DMS53 treated with DMSO at 0.1 percent for 48 hours (cell line): Measurements from ENCODE around the gene YY1AP1.
"Not testable (repeated sequence)": the region's sequence is repeated elsewhere in the genome, so short reads cannot be mapped to it uniquely, and the experiment has no call there.

Source experiments
- DNase-seq: peaks from one replicate; lab custom pipeline; 2025; ENCODE audit not compliant: unreplicated experiment; lab: John Stamatoyannopoulos, UW

YY1AP1 gene

DNA sequence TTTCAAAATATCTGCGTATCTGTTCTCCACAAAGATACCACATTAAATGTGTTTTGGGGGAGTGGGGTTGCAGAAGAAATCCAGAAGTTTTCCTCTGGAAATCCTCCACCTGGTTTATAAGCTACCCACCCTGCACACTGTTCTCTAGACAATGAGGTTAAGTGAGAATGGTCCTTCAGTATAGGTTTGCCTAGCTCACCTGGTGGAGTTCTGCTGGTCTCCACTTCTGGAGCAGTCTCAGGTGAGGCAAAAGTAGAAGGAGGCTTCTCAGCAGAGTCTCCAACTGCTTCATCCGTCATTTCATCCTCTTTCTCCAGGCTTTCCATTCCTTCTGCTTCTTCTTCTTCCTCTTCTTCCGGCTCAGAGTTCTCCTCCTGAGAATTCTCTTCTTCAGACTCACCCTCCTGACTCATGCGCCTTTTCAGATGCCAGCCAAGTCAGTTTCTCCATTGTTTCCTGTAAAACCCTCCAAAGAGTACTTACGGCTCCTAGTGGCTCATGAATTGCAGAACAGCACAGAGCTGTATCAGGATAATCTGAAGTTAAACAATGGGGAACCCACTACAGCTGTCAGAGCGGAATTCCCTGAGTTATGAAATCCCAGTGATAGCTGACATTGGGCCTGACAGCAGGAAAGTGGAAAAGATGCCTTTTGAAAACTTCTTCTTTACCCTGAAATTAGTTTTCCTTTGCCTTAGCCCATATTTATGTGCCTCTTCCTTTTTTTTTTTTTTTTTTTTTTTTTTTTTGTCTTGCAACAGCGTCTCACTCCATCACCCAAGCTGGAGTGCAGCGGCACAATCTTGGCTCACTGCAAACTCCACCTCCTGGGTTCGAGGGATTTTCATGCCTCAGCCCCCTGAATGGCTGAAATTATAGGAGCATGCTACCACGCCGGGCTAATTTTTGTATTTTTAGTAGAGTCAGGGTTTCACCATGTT lies 40.1 kb downstream of the YY1AP1 start:
- DNase-seq, result peak; percentile 65

DNA sequence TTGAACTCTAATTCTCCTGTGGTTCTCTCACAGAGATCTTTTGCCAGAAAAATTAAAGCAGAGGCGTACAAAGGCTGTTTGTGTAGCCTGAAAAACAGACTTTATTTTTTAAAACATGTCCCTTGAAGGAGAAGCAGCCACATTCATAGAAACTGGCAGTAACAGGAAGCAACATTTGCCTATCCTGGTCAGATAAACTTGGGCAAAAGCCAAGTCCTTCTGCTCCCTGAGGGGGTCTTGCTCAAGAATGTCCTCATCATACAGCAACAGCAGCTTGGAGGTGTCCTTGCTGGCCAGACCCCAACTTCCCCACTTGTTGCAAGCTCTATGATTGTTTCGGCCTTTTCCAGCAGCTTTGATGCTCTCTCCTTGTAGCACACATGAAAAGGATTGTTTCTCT lies 42.3 kb downstream of the YY1AP1 start:
- DNase-seq, result no peak

DNA sequence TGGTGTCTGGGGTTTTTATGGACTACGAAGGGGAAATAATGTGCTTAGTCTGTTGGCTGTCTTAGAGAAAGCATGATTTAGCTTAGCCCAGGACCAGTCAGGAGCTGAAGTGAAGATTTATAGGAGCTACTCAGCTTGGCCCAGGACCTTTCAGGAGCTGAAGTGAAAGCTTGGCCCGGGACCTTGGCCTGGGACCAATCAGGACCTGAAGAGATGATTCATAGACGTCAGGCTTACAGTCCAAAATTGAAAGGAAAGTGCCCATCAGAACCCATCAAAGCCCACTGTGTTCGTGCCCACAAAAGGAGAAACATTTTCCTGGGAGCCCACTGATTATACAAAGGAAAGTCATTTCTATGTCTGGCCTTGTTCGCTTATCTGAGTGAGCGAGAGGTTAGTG lies 42.9 kb downstream of the YY1AP1 start:
- DNase-seq, result no peak

DNA sequence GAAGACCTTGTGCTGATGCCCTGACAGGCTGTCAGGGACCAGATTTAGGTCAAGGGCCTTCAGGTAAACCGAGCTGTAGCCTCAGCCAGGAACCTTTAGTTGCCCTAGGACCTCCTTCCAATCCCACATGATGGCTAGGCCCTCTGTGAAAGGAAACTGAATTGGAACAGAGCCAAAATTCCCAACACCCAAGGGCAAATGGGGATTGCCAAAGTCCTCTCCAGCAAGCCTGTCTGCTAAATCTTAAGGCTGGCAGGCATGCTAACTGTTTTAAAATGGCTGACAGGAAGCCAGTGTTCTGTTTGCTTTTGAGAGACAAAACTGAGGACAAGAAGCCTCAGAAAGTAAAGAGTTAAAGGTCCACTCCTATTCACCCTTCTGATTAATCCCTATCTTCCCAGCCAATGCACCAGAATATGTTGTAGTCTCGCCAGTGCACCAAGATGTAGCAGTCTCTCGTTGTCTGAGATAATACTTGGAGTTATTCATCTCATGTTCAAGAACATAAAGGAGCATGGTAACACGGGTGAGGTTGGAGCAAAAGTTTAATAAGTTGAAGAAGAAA lies 43.5 kb downstream of the YY1AP1 start:
- no peak for DNase-seq

DNA sequence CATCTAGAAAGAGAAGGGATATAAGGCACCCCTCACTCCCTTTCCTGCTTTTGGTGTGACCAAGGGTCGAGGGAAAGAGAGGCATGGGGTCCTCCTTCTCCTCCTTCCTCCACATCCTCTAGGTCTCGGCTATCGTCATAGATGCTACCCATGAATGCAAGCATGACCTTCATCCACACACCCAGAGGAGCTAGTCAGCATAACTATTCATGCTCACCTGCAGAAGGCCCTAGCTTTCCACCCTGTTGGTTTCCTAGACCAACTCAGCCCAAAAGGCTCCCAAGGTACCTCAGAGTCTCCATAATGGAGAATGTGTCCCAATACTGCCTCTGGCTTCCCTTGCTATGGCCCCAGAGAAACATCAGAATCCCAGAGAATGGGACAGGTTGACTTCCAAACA lies 45.3 kb downstream of the YY1AP1 start:
- DNase-seq, result no peak

DNA sequence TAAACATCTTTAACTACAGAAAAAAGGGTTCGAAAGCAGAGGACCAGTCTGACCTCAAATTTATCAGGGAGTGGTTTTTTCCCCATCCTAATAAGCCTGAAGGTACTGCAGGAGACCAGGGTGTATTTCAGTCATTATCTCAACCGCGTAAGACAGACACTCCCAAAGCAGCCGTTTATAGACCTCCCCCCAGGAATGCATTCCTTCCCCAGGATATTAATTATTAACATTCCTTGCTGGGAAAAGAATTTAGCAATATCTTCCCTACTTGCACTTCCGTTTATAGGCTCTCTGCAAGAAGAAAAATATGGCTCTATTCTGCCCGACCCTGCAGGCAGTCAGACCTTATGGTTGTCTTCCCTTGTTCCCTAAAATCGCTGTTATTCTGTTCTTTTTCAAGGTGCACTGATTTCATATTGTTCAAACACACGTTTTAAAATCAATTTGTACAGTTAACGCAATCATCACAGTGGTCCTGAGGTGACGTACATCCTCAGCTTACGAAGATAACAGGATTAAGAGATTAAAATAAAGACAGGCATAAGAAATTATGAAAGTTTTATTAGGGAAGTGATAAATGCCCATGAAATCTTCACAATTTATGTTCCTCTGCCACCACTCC lies 45.9 kb downstream of the YY1AP1 start:
- not testable (repeated sequence) for DNase-seq

DNA sequence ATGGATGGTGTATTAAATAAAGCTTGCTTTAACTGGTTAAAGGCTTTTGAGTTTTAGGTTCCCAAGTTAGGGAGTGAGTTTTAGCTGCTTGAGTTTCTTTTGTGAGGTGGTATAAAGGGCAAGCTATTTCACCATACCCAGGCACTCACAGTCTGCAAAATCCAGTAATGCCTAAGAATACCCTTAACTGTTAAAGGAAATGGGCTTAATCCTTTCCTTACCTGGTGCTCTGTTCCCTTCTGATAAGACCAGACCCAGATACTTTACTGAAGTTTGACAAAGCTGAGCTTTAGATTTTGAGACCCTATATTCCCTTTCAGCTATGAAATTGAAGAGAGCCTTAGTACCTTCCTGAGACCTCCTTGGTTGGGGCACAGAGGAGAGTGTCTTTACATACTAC lies 48.2 kb downstream of the YY1AP1 start:
- DNase-seq, result no peak

DNA sequence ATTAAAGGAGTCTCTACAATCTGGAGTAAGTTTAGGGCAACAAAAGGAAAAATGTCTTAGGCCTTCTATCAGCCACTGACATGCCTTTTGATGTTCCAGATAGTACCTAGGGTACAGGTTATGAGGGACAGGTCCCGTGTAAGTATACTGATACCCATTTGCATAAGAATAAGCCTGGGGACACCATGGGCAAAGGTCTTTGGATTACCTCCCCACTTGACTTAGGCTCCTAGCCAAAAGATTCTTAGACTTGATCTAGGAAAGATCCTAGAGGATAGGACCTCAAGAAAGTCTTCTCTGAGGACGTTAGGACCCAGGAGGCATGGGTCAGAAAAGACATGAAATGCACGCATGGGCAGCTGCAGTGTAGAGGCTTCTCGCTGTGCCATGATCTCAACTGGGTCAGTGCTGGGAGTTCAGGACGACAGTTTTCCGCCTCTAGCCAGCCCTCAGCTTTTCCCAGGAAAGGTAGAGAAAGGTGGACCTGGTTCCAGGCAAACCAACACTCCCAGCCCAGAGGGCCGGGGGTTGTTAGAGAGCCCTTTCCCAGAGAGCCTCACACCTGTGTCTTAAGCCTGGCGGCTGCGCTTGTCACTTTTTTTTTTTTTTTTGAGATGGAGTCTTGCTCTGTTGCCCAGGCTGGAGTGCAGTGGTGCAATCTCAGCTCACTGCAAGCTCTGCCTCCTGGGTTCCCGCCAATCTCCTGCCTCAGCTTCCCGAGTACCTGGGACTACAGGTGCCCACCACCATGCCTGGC lies 52.0 kb downstream of the YY1AP1 start:
- no peak for DNase-seq

DNA sequence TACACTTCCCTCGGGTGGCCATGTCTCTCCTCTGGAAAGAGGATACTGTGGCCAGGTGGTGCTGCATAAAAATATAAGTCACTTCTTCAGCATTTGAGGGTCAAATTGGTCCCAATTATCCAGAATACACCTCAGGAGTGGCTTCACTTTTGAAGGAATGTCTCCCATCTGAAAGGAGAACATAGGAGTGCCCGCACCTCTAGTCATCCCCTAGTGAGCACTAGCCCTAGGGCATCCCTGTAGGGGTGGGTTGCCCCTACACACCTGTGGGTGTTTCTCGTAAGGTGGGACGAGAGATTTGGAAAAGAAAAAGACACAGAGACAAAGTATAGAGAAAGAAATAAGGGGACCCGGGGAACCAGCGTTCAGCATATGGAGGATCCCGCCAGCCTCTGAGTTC lies 62.1 kb downstream of the YY1AP1 start:
- not testable (repeated sequence) for DNase-seq

DNA sequence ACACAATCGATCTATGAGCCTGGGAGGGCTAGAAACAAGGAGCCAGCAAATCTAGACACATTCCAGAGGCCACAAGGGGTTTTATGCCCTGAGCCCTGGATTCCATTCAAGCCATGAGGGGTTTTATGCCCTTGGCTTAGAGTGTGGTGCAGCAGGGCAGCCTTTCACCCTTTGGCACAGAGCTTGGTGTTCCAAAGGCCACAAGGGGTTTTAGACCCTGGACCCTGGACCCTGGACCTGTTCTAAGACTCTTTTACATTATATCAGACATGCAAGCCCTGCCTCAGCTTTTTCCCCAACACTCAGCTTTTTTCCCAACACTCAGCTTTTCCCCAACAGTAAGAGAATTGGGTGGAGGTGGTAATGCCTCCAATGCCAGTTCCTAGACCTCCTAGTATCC lies 65.2 kb downstream of the YY1AP1 start:
- DNase-seq, result no peak

DNA sequence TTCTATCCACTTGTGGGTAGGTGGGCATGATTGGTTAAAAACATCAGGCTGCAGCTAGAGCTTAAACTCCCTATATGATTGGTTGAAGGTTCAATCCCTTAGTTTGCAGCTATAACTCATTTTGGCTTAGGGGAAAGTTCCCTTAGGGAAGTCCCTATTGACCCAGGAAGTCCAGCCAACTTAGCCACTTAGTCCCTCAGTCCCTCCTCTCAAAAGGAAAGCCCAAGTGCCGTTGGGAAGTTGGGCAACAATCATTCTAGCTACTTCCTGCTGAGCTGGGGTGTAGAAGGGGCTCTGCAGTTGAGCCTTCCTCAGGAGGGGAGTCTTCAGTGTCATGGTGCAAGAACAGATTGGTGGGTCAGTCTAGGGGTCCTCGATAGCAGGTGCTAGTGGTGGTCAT lies 66.4 kb downstream of the YY1AP1 start:
- DNase-seq, result no peak

DNA sequence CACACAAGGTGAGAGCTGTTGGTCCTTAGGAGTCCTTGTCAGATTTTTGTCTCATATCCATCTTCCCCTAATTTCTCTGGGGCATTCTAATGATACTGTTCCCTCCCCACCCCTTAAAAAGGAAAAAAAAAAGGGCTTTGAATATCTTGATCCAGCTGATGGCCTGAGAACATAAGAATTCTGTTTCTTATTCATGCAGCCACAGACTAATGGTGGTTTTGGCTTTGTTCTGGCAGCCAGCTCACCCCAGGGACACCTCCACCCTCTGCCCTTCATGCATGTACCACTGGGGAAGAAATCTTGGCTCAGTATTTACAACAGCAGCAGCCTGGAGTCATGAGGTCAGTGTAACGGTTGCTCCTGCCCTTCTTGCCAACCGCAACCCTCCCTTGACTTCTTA lies 75.3 kb downstream of the YY1AP1 start:
- DNase-seq, result not testable (repeated sequence)

DNA sequence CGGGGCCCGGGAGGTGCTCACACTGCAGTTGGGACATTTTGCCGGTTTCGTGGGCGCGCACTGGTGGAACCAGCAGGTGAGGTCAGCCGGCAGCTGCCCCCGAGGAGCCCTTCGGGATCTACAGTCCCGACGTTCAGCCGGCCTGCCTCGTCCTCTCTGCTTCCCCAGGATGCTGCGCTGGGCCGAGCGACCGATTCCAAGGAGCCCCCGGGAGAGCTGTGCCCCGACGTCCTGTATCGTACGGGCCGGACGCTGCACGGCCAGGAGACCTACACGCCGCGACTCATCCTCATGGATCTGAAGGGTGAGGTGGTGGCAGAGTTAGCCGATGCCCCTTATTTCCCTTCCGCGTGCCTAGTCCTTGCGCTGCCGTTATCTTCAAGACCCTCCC lies 78.3 kb downstream of the YY1AP1 start:
- DNase-seq, result not testable (repeated sequence)

DNA sequence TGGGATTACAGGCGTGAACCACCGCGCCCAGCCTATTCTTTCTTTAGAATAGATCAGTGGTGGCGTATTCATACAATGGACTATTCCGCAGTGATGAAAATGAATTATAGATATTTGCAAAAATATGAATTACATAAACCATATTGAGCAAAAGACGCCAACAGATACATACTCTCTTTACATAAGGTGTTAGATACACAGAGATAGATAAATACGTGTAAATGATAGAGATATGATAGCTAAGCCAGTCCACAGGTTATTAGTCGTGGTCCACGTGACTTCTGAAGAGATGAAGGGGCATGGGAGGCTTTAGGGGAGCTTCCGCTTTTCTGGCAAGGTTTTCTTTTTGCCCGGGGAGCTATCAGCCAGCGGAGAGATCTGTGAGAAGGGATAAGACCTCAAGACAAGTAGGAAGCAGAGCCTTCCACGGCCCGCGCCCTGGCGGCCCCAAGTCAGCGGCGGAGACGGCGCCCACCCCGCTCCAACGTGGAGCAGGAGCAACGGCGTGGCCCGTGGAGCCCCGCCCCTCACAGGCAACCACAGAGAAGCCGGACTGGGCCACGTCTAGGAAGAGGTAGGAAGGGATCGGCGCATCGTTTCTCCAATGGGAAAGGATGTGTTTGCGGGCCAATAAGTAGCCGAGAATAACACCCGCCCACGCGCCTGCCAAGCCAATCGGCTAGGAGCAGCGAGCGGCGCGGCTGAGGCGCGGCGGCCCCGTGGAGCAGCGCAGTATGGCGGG lies 78.9 kb downstream of the YY1AP1 start, which contains the start of gene MSTO1:
MSTO1 (plus strand) TSS at position 704 of the 742 bp plus-strand sequence; CDS start at position 735, 31 bp downstream.
- DNase-seq, result peak; percentile 96
